T-helper 22 cell (primary cell): Measurements from ENCODE around the gene TBX3.

ENCODE experiments used
- DNase-seq: peaks from one replicate; pipeline ENCODE4 v3.0.0-alpha.2; 2020; ENCODE audit warnings: low read depth

Gene TBX3

GRCh38 chr12:114682785-114683708 lies 928 bp downstream of the TBX3 start:
- no peak for DNase-seq

GRCh38 chr12:114682106-114682784 lies 1.7 kb downstream of the TBX3 start:
- no peak for DNase-seq

GRCh38 chr12:114681116-114681871 lies 2.7 kb downstream of the TBX3 start:
- no peak for DNase-seq

- DNase-seq: no peak
These were observed 3.3 kb downstream of the TBX3 start for GRCh38 chr12:114680604-114681069.

GRCh38 chr12:114679942-114680341 lies 4.0 kb downstream of the TBX3 start:
- DNase-seq: no peak

- DNase-seq: no peak
These were observed 4.5 kb downstream of the TBX3 start for GRCh38 chr12:114679452-114679875.

- no peak for DNase-seq
These were observed 5.3 kb downstream of the TBX3 start for GRCh38 chr12:114678718-114679117.

- DNase-seq: no peak
These were observed 5.9 kb downstream of the TBX3 start for GRCh38 chr12:114678028-114678427.

GRCh38 chr12:114676142-114676741 lies 7.7 kb downstream of the TBX3 start:
- DNase-seq: no peak

GRCh38 chr12:114674251-114675047 lies 9.5 kb downstream of the TBX3 start:
- DNase-seq: no peak

- DNase-seq: no peak
These were observed 10.1 kb downstream of the TBX3 start for GRCh38 chr12:114673901-114674250.

- no peak for DNase-seq
These were observed 10.7 kb downstream of the TBX3 start for GRCh38 chr12:114673169-114673833.

GRCh38 chr12:114672817-114673168 lies 11.2 kb downstream of the TBX3 start:
- no peak for DNase-seq

GRCh38 chr12:114671443-114672411 lies 12.2 kb downstream of the TBX3 start:
- DNase-seq: no peak

GRCh38 chr12:114671066-114671442 lies 12.9 kb downstream of the TBX3 start:
- no peak for DNase-seq

- no peak for DNase-seq
These were observed 13.5 kb downstream of the TBX3 start for GRCh38 chr12:114670291-114670980.

- DNase-seq: no peak
These were observed 14.3 kb downstream of the TBX3 start for GRCh38 chr12:114669401-114670290.

- no peak for DNase-seq
These were observed 15.1 kb downstream of the TBX3 start for GRCh38 chr12:114668886-114669288.
